CD4-positive, alpha-beta T cell treated with Interleukin-6 at 100 ng/mL for 8 hours (primary cell): ENCODE measurements around the gene LETM1.

ENCODE experiments used
- DNase-seq: peaks from one replicate; pipeline ENCODE4 v3.0.0-alpha.2; 2020; ENCODE audit warnings: mixed read lengths, low spot score

The LETM1 gene

DNA sequence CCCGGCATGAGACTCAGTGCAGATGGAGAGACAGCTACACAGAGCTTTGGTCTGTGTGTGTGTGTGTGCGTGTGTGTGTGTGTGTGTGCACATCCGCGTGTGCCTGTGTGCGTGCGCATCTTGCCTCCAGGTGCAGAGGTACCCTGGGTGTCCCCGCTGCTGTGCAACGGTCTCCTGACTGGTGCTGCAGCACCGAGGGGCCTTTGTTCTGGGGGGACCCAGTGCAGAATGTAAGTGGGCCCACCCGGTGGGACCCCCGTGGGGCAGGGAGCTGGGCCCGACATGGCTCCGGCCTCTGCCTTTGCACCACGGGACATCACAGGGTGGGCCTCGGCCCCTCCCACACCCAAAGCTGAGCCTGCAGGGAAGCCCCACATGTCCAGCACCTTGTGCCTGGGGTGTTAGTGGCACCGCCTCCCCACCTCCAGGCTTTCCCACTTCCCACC is 48.6 kb downstream of the LETM1 start:
- DNase-seq = no peak

- no peak for DNase-seq
These were observed 49.2 kb downstream of the LETM1 start for GRCh38 chr4:1806596-1807331.

DNA sequence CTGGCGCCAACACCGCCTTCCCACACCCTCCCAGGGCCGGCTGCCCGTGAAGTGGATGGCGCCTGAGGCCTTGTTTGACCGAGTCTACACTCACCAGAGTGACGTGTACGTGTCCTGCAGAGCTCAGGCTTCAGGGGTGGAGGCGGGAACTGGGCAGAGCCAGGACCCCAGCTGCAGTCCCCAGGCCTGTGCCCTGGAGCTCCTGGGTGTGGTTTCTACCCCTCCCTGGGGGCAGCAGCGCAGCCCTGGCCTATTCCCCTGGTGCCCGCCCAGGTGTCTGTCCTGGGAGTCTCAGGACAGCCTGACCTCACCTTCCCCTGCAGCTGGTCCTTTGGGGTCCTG is 49.8 kb downstream of the LETM1 start:
- DNase-seq = no peak

DNA sequence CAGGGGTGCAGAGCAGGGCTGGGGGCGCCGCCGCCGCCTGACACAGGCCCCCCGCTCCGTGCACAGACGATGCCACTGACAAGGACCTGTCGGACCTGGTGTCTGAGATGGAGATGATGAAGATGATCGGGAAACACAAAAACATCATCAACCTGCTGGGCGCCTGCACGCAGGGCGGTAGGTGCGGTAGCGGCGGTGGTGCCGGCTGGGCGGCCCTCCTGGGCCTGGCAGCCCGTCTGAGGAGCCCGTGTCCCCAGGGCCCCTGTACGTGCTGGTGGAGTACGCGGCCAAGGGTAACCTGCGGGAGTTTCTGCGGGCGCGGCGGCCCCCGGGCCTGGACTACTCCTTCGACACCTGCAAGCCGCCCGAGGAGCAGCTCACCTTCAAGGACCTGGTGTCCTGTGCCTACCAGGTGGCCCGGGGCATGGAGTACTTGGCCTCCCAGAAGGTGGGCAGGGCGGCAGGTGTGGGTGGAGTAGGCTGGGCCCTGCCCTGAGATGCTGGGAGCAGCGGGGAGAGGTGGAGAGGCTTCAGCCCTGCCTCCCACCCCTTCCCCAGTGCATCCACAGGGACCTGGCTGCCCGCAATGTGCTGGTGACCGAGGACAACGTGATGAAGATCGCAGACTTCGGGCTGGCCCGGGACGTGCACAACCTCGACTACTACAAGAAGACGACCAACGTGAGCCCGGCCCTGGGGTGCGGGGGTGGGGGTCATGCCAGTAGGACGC is 50.3 kb downstream of the LETM1 start:
- DNase-seq = no peak

DNA sequence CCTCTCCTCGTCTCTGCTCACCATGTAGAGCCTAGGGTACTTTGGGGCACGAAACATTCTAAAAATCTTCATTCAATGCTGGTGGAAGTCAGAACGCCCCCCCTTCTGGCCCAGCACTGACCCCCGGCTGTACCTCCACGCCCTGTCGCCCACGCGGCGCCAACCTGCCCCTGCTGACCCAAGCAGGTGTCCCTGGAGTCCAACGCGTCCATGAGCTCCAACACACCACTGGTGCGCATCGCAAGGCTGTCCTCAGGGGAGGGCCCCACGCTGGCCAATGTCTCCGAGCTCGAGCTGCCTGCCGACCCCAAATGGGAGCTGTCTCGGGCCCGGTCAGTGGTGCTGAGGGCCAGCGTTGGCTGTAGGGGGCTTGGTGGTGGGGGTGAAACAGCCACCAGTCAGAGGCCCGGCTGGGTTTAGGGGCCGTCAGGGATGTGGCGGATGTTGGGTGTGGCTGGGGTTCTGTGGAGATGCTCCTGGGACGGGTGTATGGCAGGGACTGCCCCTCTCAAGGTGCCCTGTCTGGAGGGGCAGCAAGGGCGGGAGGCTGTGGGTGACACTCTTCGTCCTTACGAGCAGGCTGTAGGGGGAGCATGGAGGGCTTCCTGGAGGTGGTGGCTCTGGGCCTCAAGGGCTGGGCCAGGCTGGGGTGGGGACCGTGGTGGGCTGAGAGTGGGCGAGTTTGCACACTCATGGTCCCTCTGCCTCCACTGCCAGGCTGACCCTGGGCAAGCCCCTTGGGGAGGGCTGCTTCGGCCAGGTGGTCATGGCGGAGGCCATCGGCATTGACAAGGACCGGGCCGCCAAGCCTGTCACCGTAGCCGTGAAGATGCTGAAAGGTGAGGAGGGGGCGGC is 51.1 kb downstream of the LETM1 start:
- DNase-seq = no peak

- DNase-seq = no peak
These were observed 52.2 kb downstream of the LETM1 start for GRCh38 chr4:1803523-1804423.

GRCh38 chr4:1802720-1803522 is 53.0 kb downstream of the LETM1 start:
- no peak for DNase-seq

- no peak for DNase-seq
These were observed 53.7 kb downstream of the LETM1 start for GRCh38 chr4:1802151-1802715.

DNA sequence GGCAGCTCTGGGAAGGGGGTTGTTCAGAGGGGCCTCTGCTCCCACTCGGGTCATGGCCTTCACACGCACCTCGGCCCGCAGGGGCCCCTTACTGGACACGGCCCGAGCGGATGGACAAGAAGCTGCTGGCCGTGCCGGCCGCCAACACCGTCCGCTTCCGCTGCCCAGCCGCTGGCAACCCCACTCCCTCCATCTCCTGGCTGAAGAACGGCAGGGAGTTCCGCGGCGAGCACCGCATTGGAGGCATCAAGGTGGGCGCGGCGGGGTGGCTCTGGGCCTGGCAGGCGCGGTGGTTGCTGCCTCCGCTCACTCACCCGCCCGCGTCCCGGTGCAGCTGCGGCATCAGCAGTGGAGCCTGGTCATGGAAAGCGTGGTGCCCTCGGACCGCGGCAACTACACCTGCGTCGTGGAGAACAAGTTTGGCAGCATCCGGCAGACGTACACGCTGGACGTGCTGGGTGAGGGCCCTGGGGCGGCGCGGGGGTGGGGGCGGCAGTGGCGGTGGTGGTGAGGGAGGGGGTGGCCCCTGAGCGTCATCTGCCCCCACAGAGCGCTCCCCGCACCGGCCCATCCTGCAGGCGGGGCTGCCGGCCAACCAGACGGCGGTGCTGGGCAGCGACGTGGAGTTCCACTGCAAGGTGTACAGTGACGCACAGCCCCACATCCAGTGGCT is 54.5 kb downstream of the LETM1 start:
- DNase-seq = no peak

GRCh38 chr4:1800805-1801204 is 55.2 kb downstream of the LETM1 start:
- no peak for DNase-seq

DNA sequence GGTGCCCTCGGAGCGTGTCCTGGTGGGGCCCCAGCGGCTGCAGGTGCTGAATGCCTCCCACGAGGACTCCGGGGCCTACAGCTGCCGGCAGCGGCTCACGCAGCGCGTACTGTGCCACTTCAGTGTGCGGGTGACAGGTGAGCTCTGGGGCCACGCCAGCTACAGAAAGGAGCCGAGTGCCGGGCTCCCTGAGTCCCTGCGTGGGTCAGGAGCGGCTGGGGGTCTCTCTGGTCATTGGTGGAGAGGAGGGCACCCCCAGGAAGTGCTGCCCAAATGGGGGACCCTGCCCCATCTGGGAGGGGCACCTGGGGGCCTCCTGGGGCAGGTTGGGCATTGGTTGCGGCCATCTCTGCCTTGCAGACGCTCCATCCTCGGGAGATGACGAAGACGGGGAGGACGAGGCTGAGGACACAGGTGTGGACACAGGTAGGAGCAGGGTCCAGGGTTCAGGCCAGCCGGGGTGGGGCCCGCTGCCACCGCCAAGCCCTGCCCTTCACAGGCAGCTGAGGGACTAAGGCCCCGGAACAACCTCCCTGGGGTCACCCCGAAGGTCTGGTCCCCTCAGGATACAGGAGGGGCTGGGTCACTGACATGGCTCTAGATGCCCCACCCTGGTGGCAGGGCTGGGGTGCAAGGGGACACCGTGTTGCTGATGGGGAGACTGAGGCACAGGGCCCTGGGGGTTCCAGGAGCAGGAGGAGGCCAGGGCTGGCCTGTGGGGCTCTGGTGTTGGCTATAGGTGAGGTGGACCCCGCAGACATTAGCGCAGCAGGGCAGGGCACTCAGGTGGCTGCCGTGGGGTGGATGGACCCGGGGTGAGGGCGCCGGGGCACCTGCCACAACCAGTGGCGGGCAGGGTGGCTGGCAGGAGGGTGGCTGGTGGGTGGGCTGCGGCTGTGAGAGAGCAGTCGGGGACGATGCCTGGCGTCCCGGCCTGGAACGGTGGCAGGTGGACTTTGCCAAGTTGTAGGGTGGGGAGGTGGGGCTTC is 56.3 kb downstream of the LETM1 start:
- no peak for DNase-seq

DNA sequence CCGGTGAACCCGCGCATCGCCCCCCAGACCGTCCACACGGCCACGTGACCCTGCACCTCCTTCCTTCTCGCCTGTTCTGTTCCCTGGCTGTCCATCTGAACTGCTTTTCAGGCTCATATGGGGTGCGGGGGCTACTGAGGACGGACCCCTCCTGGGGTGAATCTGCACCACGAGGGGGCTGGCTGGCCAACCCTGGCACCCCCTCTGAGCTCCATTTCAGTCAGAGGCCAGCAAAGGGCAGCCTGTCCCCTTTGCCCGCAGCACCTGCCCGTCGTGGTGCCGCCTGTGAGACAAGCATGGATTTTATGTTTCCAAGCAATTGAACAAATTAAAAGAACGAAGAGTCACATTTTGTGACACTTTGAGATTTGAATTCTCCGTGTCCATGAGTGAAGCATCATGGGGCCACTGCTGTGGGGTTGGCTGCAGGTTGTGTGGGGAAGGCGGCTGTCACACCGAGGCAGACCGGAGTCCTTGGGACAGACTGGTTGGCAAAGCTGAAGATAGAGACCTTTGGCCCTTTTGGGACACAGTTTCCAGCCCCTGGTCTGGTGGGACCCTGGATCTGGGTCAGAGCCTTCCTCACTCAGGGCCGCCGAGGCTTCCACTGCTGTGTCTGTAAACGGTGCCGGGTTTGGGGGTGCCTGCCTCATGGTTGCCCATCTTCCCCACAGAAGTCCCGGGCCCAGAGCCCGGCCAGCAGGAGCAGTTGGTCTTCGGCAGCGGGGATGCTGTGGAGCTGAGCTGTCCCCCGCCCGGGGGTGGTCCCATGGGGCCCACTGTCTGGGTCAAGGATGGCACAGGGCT is 57.2 kb downstream of the LETM1 start:
- DNase-seq = no peak

- DNase-seq = no peak
These were observed 57.9 kb downstream of the LETM1 start for GRCh38 chr4:1797861-1798579.

- DNase-seq = no peak
These were observed 58.6 kb downstream of the LETM1 start for GRCh38 chr4:1797298-1797860.

DNA sequence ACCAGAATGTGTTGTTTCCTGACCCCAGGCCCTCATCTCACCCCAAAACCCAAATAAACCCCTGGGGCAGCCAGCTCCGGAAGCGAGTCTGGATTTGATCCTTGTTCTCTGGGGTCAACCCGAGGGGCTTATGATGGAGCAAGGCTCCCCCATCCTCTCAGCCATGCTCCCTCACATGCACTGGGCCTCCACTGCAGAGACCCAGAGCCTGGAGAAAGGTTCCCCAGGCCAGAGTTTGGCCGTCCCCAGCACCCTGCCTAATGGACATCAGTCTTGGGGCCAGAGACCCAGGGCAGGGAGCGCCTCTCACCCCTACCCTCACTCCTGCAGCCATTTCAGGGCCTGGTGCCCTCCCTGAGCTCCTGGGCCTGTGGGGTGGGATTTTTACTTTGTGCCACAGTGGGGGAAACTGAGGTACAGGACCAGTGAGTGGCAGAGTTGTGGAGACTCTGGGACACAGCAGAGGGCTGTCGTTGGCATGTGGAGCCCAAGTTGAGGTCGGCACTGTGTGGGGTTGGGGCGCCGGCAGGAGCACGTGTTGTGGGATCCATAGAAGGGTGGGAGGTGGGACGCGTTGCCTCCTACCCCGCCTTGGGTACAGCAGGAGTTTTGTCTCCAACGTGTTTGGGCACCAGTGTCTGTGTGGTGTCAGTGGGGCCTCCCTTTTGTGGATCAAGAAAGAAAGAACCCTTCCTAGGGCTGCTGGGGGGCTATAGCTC is 59.3 kb downstream of the LETM1 start:
- no peak for DNase-seq
